ENCODE data around the gene ETV6.

The ETV6 gene

GRCh38 chr12:11748903-11749302, 99.4 kb downstream of the ETV6 start:
- Histone ChIP-seq H3K27me3 (ENCODE audit: insufficient read depth, low read depth) (no peaks in the 10 kb centered on the region), H3K27ac (no peak overlapping the region), H3K36me3 (ENCODE audit: insufficient read depth) (no peaks in the 10 kb centered on the region), H3K4me2 (no peak overlapping the region), H3K4me1 (ENCODE audit: low read depth, poor library complexity, severe bottlenecking) (peaks cover 37% of the 10 kb centered on the region), H3K9ac (no peak overlapping the region), H4K20me1 (ENCODE audit: insufficient read depth) (no peaks in the 10 kb centered on the region), H3K4me3 (IDR thresholded peaks at IDR 0.05; ENCODE audit: insufficient read depth, low read depth, low read length) (no peak overlapping the region), H3K79me2 (ENCODE audit: insufficient read depth, low read depth) (peaks cover 13% of the 10 kb centered on the region; the same call in 1 of the 2 replicates), H2AFZ (ENCODE audit: low read depth) (no peak overlapping the region)
- no peak for TF ChIP-seq CTCF (conservative IDR thresholded peaks at IDR 0.05; ENCODE audit: low read depth, low read length)

GRCh38 chr12:11749943-11750690, 100.6 kb downstream of the ETV6 start:
- Histone ChIP-seq H2AFZ (ENCODE audit: low read depth) (no peak overlapping the region), H3K4me3 (IDR thresholded peaks at IDR 0.05; ENCODE audit: insufficient read depth, low read depth, low read length) (no peak overlapping the region), H3K9ac (no peak overlapping the region), H3K4me2 (no peak overlapping the region), H3K4me1 (ENCODE audit: low read depth, poor library complexity, severe bottlenecking) (peaks cover 48% of the 10 kb centered on the region), H3K36me3 (ENCODE audit: insufficient read depth) (no peaks in the 10 kb centered on the region), H3K27me3 (ENCODE audit: insufficient read depth, low read depth) (no peaks in the 10 kb centered on the region), H3K27ac (no peak overlapping the region), H3K79me2 (ENCODE audit: insufficient read depth, low read depth) (peaks cover 13% of the 10 kb centered on the region; the same call in 1 of the 2 replicates), H4K20me1 (ENCODE audit: insufficient read depth) (no peaks in the 10 kb centered on the region)
- TF ChIP-seq CTCF (conservative IDR thresholded peaks at IDR 0.05; ENCODE audit: low read depth, low read length), result no peak

GRCh38 chr12:11752403-11753149, 103.1 kb downstream of the ETV6 start:
- Histone ChIP-seq H2AFZ (ENCODE audit: low read depth) (no peak overlapping the region), H3K4me3 (IDR thresholded peaks at IDR 0.05; ENCODE audit: insufficient read depth, low read depth, low read length) (no peak overlapping the region), H3K36me3 (ENCODE audit: insufficient read depth) (no peaks in the 10 kb centered on the region), H3K9ac (no peak overlapping the region), H3K79me2 (ENCODE audit: insufficient read depth, low read depth) (peaks cover 13% of the 10 kb centered on the region; the same call in 1 of the 2 replicates), H3K4me2 (peak overlapping the region; percentile 47), H3K4me1 (ENCODE audit: low read depth, poor library complexity, severe bottlenecking) (peaks cover 73% of the 10 kb centered on the region), H4K20me1 (ENCODE audit: insufficient read depth) (no peaks in the 10 kb centered on the region), H3K27ac (peak overlapping the region; percentile 43; the same call in 1 of the 2 replicates), H3K27me3 (ENCODE audit: insufficient read depth, low read depth) (no peaks in the 10 kb centered on the region)
- TF ChIP-seq CTCF (conservative IDR thresholded peaks at IDR 0.05; ENCODE audit: low read depth, low read length), result no peak

- H2AFZ ChIP-seq (ENCODE audit: low read depth), result no peak overlapping the region
- no peak for TF ChIP-seq CTCF (conservative IDR thresholded peaks at IDR 0.05; ENCODE audit: low read depth, low read length)
- H4K20me1 ChIP-seq (ENCODE audit: insufficient read depth), result no peaks in the 10 kb centered on the region
- no peaks in the 10 kb centered on the region for H3K36me3 ChIP-seq (ENCODE audit: insufficient read depth)
- no peak overlapping the region for H3K4me3 ChIP-seq (IDR thresholded peaks at IDR 0.05; ENCODE audit: insufficient read depth, low read depth, low read length)
- H3K9ac ChIP-seq, result no peak overlapping the region
- no peaks in the 10 kb centered on the region for H3K27me3 ChIP-seq (ENCODE audit: insufficient read depth, low read depth)
- H3K4me2 ChIP-seq, result peak overlapping the region; percentile 47
- peaks cover 13% of the 10 kb centered on the region; the same call in 1 of the 2 replicates for H3K79me2 ChIP-seq (ENCODE audit: insufficient read depth, low read depth)
- peak overlapping the region; percentile 43; the same call in 1 of the 2 replicates for H3K27ac ChIP-seq
- peaks cover 78% of the 10 kb centered on the region for H3K4me1 ChIP-seq (ENCODE audit: low read depth, poor library complexity, severe bottlenecking)
Measured at GRCh38 chr12:11753150-11753499, 103.7 kb downstream of the ETV6 start.

Data from KMS-11 (cell line).